Activated T-cell treated with anti-CD3 and anti-CD28 coated beads, Interleukin-2, amount 50 U/mL, for 1 hour (primary cell): ENCODE results near the gene S100A16.
A peak's percentile ranks its signal among the peaks of the same experiment; 100 is the strongest.
"Not testable (repeated sequence)": the region's sequence is repeated elsewhere in the genome, so short reads cannot be mapped to it uniquely, and the experiment has no call there.

ENCODE experiments used
- DNase-seq: peaks from one replicate; pipeline ENCODE4 v3.0.0-alpha.2; 2020

Gene S100A16, protein sequence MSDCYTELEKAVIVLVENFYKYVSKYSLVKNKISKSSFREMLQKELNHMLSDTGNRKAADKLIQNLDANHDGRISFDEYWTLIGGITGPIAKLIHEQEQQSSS

DNA sequence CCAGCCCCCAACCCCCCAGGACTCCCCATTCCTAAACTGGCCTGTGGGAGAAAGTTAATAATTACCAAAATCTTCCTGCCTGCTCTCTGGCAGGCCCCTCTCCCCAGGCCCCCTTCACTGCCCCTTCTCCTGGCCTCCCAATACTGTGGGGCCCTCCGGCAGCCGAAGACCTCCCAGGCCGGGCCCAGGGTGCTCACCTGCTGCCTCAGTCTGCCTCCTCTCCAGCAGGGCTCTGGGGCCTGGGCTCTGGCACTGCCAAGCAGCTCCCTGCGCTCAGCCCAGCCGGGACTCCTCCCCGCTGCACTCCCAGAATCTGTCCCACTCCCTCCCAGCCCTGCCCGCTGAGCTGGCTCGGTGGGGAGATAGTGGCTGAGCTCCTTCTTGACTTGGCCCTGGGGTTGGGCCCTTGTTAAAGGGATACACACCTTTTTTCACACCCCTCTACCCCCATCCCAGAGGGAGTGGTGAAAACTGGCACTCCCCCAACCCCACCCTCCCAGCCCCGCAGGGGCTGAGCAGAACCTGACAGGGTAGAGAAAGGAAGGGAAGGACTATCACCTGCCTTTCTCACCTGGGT lies at the start of gene S100A16:
TSS of gene S100A16 (minus strand) at position 383 of the 577 bp plus-strand sequence. CDS start 4,986 bp downstream, outside the sequence.
- no peak for DNase-seq

DNA sequence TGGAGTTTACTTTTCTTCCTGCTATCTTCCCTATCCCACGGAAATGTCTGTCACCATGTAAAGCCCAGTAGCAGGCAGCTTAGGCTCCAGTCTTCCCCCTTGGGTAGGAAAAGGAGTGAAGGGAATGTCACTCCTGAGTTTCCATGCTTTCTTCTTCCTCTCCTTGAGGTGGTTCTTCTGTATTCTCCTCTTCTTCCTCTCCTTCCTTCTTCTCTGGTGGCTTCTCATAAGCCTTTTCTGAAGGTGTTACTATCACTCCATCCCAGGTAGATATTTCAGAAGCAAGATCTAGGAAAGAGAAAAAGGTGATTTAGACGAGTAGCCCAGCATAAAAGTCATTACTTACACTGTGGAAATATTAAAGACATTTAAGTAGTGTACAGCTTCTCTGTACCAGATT lies 49.3 kb upstream of the S100A16 start:
- DNase-seq = no peak

DNA sequence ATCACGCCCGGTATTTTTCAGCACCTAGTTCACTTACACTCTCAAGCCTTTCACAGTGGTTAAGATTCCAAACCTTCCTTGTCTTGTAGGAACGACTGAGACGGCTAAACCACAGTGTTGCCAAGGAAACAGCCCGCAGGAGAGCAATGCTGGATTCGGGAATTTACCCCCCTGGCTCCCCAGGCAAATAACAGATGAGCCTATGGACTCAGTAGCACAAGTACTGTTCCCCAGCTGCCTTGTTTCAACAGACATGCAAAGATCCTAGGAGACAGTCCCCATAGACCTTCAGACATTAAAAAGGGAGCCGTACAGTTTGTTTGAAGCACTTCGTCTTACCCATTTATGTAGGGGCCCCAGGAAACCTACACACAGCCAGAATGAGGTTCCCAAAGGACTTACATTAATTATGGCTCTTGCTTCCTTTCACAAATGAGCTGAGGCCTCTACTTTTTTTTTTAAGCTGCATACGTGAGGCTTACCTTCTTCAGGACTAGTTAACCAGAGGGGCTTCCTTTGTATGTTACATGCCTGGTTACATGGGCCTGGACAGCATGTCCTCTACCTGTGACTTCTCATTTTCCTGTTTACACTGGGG lies 48.3 kb upstream of the S100A16 start:
- no peak for DNase-seq

DNA sequence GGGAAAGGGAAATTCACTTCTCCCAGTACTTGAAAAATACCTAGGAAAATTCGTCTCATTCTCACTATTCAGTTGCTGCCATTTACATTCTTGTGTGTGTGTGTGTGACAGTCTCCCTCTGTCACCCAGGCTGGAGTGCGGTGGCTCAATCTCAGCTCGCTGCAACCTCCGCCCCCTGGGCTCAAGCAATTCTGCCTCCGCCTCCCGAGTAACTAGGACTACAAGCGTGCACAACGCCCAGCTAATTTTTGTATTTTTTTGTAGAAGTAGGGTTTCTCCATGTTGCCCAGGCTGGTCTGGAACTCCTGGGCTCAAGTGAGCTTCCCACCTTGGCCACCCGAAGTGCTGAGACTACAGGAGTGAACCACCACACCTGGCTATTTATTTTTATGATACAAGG lies 46.7 kb upstream of the S100A16 start:
- DNase-seq = no peak

DNA sequence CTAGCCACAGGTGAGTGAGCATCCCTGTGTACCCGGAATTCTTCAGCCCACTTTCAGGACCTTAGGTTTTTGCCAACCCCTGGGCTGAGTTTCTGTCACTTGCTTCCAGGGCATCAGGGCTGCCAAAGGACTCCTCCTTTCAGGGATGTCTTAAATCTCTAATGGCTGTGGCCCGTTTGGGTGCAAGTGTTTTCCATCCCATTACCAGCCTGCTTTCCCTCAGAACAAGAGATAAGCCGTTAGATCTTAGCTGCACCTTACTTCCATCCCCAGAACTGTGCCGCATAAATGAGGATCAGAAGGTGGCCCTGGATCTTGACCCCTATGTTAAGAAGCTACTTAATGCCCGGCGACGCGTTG lies 46.2 kb upstream of the S100A16 start:
- DNase-seq = no peak

DNA sequence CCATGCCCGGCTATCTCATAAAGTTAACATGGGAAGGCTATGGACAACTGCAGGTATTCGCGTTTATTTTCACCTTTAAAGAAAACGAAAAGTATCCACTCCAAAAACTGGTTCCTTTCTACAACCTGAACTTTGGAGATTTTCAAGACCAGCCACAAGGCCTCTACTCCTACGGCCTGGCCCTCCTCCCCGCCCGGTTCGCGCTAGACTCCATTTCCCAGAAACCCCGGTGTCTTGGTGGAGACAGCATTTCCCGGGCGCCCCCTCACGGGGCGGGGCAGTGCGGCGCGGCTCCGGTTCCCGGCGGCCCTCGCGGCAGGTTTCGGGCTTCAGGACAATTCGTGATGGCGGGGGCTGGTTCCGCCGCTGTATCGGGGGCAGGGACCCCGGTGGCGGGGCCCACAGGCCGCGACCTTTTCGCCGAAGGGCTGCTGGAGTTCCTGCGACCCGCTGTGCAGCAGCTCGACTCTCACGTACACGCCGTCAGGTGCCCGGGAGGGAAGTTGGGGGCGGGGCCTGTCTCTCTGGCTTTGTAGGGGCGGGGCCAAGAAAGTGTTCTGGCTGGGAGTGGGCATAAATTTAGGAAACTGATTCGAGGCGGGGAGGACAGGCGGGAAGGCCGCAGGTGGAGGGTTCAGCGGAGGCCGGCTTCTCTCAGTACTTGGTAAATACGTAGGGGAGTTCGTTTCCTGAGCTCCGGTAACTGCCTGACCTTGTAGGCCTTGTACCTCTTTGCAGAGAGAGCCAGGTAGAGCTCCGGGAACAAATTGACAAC lies 45.6 kb upstream of the S100A16 start, which contains the start of gene SNAPIN:
TSS of gene SNAPIN (plus strand) at position 304 of the 775 bp plus-strand sequence. CDS start at position 345, 41 bp downstream.
- peak; percentile 92 for DNase-seq

DNA sequence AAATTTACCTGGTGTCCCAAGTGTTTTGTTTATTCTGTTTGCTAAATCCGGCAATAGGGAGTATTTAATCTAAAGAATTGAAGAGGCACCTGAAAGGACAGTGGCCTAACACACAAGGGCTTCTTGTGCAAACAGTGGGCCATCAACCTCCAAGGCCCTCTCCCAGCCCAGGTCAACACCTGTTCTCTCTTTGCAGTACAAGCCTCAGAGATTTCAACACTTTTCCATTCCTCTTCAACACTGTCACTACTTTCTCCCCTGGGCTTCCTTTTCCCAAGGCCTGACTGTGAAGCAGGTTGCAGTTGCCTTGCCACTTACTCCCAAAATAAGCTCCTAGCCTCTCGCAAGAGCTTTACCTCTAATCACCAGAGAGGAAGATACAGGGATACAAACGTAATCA lies 42.4 kb upstream of the S100A16 start:
- DNase-seq = no peak

DNA sequence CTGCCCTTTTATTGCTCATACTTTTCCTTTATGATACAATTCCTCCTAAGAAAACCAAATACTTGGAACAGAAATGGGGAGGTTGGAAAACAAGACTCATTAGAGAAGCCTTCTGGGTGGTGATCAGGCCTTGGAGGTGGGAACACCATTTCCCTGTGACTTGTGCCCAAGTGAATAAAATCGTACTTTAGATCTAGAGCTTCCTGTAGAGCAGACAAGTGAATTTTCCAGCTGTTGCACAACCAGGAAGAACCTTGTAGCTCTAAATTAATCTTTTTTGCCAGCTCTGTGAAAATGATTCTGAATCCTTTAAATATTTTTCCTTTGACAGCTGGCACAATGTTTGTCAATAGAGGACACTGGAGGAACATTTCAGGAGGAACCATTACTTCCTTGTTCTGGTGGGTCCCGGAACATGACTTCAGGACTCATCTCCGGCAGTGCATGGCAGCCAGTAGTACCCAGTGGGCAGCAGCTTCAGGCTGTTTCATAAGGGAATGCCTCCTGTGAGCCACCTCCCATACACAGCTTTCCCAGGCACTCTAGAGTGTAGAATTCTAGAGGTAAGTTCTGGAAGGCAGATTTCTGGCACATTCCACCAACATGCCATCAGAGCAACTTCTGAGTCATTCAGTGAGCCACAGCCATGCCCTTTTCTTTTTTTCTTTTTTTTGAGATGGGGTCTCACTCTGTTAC lies 40.0 kb upstream of the S100A16 start:
- no peak for DNase-seq

DNA sequence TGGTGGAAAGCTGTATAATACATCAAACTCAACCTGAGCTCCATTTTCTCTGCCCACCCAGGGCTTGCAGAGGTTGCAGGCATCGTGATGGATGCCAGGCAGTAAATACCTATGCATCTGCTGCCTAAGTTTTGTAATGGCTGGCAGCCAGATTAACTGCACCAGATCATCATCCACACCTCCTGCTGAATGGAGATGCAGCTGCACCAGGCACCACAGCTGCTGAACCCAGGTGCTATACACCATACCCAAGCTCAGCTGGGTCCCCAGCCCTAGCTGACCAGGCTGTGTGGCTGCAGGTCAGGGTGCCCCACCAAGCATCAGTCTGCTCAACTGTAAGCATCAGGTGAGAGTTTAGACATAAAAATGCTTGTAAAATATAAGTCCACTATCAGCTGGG lies 38.8 kb upstream of the S100A16 start:
- no peak for DNase-seq

DNA sequence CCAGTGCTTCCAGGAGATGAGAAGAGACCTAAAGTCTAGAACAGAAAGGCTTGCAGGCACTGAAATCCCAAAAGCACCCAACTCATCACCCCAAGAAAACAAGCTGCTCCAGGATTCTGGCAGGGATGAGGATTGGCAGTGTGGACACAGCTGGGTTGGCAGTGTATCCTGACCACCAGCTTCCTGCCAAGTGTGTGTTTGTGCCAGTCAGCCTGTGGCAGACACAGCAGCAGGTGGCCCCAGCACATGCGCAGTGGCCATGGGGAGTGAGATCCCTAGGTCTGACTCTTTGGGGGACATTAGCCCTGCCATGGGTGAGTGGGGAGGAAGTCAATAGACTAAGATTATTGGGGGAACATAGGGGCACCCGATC lies 36.9 kb upstream of the S100A16 start:
- no peak for DNase-seq

DNA sequence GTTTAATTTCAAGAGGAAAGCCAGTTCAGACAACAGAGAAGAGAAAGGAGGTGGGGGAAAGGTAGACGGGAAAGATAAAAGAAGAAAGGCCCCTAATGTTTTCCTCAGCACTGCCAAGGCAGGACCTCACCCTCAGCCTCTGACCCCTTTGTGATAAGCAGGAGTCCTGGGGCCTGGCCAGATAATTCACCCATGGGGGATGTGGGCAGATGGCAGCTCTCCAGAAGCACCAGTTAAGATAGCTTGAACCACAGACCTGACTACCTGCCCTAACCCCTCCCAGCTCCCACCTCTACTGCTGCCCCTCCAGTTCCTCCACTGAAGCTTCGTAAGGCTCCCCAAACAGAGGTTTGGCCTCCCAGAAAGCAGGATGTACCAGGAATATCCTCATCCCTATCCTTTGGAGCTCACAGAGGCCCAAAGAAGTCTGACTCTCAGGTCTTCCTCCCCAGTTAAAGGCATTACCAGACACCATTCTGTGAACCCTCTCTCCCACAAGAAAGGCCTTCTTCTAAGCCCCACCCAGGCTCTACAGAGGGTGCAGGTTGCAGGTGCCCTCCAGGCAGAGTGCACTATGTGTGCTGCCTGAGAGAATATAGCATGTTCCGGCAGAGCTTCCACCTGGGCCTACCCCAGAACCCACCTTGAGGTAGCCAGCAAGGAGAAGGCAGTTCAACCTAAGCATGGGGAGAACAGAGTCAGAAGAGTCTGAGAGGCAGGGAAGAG lies 36.4 kb upstream of the S100A16 start:
- peak; percentile 36 for DNase-seq

DNA sequence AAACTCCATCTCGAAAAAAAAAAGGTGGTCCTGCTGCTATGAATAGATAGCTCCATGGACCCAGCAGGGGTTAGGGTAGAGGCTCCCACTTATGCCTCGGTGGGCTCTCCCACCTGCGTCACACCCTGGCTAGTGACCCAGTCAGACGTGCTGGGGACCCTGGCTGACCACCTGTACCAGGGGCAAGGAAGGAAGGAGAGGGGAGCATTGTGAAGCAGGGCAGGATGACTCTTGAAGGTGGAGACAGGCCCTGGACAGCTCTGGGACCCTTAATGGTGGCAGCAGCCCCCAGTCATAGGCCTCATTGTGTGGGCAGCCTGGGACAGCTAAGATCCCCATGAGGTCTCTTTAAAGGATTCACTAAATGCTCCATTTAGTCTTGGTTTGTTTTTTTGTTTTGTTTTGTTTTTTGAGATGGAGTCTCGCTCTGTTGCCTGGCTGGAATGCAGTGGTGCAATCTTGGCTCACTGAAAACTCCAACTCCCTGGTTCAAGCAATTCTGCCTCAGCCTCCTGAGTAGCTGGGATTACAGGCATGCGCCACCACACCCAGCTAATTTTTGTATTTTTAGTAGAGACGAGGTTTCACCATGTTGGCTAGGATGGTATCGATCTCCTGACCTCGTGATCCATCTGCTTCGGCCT lies 35.2 kb upstream of the S100A16 start:
- no peak for DNase-seq

DNA sequence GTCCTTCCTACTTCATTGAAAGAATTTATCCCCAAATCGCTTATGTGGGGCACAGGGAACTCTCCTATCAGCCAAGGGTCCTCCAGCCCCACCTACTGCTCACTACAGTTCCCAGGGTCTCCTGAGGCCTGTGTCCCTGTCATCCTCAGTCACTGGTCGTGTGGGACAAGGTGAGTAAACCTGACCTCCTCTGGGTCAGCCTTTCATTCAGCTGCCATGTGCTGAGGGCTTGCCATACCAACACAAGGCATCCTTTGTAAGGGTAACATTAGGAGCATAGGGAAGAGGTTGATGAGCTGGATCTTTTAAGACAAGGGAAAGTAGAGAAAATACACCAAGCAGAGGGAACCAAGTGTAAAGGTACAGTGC lies 34.4 kb upstream of the S100A16 start:
- DNase-seq = no peak

DNA sequence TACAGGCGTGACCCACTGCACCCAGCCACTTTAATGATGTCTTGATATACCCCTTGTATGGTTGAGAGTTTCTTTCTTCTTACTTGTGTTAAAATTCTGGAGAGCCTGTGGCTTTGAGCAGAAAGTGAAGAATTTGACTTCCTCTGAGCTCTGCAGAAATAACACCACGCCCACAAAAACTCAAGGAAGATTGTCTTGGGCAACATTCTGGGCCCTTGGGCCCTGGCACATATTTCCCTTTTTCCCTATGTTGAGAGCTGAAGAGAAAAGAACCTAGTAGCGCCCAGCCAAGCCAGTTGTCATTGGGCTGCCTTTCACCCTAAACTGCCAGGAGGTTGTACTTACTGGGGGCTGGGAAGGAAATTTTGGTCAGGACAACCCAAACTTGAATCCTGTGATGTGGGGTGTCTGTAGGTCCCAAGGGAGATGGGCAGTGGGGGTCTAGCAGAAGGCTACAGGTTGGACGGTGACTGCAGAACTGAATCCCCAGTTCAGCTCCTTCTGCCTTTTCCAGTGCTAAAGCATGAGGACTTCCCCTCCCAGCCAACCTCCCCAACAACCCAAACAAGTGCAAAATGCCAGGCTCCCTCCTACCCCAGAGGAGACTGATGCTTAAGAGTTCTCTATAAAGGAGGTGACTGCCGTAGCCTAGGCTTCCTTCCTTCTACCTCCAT lies 33.9 kb upstream of the S100A16 start:
- DNase-seq = no peak

DNA sequence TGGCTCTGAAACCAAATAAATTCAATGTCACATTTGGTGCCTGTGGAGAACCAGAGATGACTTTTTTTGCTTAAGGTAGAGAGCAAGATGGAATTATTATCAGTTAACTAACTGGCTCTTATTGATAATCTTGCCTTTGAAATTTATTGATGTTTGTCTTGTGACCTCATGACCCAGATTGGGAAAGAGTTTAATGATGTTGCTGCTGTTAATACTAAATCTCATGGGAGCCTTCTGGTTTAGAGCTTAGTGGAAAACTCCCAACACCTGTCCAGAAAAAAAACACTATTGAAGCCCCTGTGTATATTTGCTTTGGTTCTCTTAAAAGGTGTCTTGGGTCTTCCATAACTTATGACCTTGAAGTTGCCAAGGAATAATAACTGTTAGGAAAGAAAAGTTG lies 30.9 kb upstream of the S100A16 start:
- no peak for DNase-seq

DNA sequence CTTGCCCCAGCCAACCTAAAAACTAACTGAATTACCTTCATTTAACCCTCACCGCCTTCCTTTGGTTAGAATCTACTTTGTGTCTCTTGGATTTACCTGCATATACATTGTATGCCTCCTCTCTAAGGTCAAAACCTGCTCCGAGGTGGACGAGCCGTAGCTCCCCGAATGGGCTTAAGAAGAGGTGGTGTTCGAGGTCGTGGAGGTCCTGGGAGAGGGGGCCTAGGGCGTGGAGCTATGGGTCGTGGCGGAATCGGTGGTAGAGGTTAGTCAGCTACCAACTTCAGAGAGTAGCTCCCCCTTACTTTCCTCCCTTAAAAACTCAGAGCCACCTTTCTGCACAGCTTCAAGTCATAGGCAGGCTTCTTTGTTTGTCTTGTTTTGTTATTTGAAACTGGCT lies 30.2 kb upstream of the S100A16 start:
- DNase-seq = no peak

DNA sequence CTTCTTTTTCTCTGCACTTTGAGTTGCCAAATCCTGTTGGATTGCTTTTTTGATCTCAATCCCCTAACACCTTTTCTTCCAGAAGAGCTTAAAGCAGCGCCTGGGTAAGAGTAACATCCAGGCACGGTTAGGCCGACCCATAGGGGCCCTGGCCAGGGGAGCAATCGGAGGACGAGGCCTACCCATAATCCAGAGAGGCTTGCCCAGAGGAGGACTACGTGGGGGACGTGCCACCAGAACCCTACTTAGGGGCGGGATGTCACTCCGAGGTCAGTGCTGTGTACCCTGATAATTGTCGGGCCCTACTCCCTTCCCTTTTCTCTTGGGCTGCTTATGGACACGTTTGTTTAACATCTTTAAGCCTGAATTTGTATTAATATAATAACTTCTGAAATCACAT lies 29.2 kb upstream of the S100A16 start:
- DNase-seq = no peak

DNA sequence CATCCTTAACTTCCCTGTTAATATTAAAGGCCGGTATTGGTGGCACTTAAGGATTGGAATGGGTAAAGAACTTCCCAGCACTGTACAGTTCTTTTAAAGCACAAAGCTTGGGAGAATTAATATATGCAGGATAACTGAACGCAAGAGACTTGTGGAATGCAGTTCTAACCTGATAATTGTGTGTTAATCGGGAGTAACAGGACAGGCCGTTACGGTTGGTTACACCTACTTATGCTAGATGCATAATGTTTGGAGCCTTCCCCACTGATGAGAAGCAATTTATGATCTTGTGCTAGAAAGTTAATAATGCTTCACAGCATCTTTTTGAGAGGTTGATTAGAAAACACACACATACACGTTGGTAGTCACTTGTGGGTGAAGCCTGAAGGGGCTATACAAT lies 27.9 kb upstream of the S100A16 start:
- no peak for DNase-seq

DNA sequence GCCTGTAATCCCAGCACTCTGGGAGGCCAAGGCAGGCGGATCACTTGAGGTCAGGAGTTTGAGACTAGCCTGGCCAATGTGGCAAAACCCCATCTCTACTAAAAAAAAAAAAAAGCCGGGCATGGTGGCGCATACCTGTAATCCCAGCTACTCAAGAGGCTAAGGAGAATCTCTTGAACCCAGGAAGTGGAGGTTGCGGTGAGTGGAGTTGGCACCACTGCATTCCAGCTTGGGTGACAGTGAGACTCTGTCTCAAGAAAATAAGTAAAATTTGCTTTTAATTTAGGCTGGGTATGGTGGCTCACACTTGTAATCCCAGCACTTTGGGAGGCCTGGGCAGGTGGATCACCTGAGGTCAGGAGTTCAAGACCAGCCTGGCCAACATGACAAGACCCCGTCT lies 27.3 kb upstream of the S100A16 start:
- not testable (repeated sequence) for DNase-seq

DNA sequence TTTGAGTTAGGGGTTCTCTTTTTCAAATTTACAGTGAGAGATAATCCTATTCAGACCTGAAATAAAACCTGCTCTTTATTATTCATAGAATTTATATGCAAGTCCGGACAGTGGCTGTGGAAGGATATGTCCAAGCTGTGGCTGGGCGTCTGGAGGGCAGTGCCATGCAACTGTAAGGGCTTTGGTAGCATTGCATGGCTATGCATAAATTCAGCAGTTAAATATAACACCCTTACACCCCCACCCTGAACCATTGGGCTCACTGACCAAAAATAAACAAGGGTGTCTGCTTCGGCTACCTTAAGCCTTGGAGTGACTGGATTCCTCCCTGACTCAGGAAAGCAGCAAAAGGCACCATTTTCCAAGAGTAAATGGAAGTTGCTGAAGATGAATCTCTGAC lies 26.3 kb upstream of the S100A16 start:
- DNase-seq = no peak

DNA sequence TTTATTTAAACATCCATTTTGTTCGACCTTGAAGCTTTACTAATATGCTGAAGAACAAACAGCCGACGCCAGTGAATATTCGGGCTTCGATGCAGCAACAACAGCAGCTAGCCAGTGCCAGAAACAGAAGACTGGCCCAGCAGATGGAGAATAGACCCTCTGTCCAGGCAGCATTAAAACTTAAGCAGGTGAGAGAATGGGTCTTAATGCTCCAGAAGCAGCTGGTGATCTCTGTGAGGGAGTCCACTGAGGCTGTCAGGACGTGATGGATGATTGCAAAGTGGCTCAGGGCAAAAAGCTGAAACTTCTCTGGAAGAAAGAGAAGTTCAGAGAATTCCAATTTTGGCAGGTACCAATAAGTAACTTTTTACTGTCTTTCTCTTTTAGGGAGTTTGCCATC lies 25.3 kb upstream of the S100A16 start:
- no peak for DNase-seq

DNA sequence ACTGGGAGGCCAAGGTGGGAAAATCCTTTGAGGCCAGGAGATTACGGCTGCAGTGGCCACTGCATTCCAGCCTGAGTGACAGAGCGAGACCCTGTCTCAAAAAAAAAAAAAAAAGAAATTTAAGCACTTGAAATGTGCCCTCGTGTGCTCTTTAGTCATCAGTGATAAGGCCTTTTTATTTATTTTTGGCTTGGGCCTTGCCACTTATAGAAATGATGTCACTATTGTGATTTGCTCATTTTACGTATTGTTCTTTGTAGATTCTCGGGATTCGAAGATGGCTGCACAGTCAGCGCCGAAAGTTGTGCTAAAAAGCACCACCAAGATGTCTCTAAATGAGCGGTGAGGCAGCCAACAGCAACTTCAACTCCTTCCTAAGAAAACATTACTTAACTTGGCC lies 23.4 kb upstream of the S100A16 start:
- no peak for DNase-seq
